Measurements from ENCODE around the gene STK32C. TPM values are rescaled to one million over a fixed set of nuclear protein-coding genes. Genes with fewer than 3 reads are reported as not detected.

The STK32C gene
- total RNA-seq, 1 donor, result 6.7 TPM

GRCh38 chr10:132265890-132266496 lies 41.8 kb downstream of the STK32C start:
- no peak for TF ChIP-seq CTCF (IDR thresholded peaks at IDR 0.05; ENCODE audit: insufficient read depth, low read length)
- H3K4me3 ChIP-seq (ENCODE audit: low read depth, low read length), result no peak overlapping the region
- peak; percentile 37 for DNase-seq (ENCODE audit: low read depth)

- TF ChIP-seq CTCF (IDR thresholded peaks at IDR 0.05; ENCODE audit: insufficient read depth, low read length), result no peak
- DNase-seq (ENCODE audit: low read depth), result peak; percentile 5
Observed at GRCh38 chr10:132264966-132265889, 42.5 kb downstream of the STK32C start.

GRCh38 chr10:132264306-132264950 lies 43.3 kb downstream of the STK32C start:
- no peak for TF ChIP-seq CTCF (IDR thresholded peaks at IDR 0.05; ENCODE audit: insufficient read depth, low read length)
- no peak for DNase-seq (ENCODE audit: low read depth)

More at GRCh38 chr10:132264966-132265889, 42.5 kb downstream of the STK32C start:
- no peak overlapping the region for H3K4me3 ChIP-seq (ENCODE audit: low read depth, low read length)

GRCh38 chr10:132263866-132264265 lies 43.9 kb downstream of the STK32C start:
- TF ChIP-seq CTCF (IDR thresholded peaks at IDR 0.05; ENCODE audit: insufficient read depth, low read length), result no peak
- DNase-seq (ENCODE audit: low read depth), result no peak
- no peak overlapping the region for H3K4me3 ChIP-seq (ENCODE audit: low read depth, low read length)

More at GRCh38 chr10:132264306-132264950, 43.3 kb downstream of the STK32C start:
- no peak overlapping the region for H3K4me3 ChIP-seq (ENCODE audit: low read depth, low read length)

GRCh38 chr10:132259702-132260482 lies 47.9 kb downstream of the STK32C start:
- no peak overlapping the region for H3K4me3 ChIP-seq (ENCODE audit: low read depth, low read length)
- no peak for DNase-seq (ENCODE audit: low read depth)
- no peak for TF ChIP-seq CTCF (IDR thresholded peaks at IDR 0.05; ENCODE audit: insufficient read depth, low read length)

- H3K4me3 ChIP-seq (ENCODE audit: low read depth, low read length), result no peak overlapping the region
- TF ChIP-seq CTCF (IDR thresholded peaks at IDR 0.05; ENCODE audit: insufficient read depth, low read length), result no peak
- DNase-seq (ENCODE audit: low read depth), result no peak
Observed at GRCh38 chr10:132258423-132258822, 49.3 kb downstream of the STK32C start.
